WERI-Rb-1 (cell line): ENCODE results near the gene TEX2.
"Not testable (repeated sequence)": the region's sequence is repeated elsewhere in the genome, so short reads cannot be mapped to it uniquely, and the experiment has no call there.

Source experiments
- DNase-seq: peaks from one replicate; pipeline ENCODE4 v3.0.0-alpha.2; 2020
- H3K27ac ChIP-seq: fragments of 250-450 bp; sonication (Bioruptor Pico); 2 replicates; pipeline ENCODE4 v1.5.1; 2020; ENCODE audit warnings: mild to moderate bottlenecking, moderate library complexity
- H3K27me3 ChIP-seq: fragments of 250-450 bp; sonication (Bioruptor Pico); 2 replicates; pipeline ENCODE4 v1.5.1; 2021; ENCODE audit warnings: mild to moderate bottlenecking, low read depth, moderate library complexity; ENCODE audit not compliant: insufficient read depth, severe bottlenecking
- H3K36me3 ChIP-seq: fragments of 250-450 bp; sonication (Bioruptor Pico); 2 replicates; pipeline ENCODE4 v1.5.1; 2020; ENCODE audit warnings: mild to moderate bottlenecking, moderate library complexity
- H3K4me3 ChIP-seq: 2 replicates; pipeline ENCODE4 v1.5.1; 2011; ENCODE audit warnings: low read depth, mild to moderate bottlenecking, control low read depth, low read length
- H3K9me3 ChIP-seq: fragments of 250-450 bp; sonication (Bioruptor Pico); 2 replicates; pipeline ENCODE4 v1.5.1; 2021; ENCODE audit warnings: mild to moderate bottlenecking, moderate library complexity; ENCODE audit not compliant: severe bottlenecking
- TF ChIP-seq, protein P1 (sequence below): IDR thresholded peaks from 2 replicates; pipeline ENCODE4 v1.5.1; 2011; ENCODE audit warnings: low read depth, mild to moderate bottlenecking, control low read depth, inconsistent platforms, low read length

The TEX2 gene

DNA sequence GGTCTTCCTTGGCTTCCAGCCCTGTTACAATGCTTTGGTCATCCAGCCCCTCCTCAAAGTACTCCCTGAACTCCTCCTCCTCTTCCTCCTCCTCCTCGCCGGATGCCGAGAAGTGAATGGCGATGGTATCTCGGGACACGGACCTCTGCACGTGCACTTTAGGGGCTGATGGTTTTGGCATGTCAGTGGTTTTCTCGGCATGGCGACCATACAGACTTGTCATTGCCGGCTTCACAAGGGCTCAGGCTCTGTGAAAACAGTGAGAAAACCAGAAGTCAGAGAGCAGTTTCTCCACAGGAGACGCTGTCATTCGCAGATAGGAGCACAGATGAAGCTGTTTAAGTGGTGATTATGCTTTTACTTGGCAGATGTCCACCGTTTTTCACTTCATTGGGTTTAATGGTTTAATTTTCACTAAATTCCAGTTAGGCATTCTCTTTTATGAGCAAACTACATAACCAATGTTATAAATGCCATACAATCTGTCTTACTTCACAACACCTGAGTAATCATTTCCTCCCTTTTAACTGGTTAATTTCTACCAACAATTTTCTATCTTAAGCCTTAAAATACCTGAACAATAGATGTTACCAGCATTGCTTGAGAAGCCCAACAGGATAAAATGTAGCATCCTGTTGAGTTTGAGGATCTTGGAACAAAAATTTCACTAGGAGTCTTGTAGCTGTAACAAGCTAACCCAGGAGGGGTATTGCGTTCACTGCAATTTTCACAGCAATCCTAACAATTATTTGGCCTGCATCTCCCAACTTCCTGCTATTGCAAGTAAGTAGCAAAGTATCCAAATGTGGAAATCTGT is 48.9 kb downstream of the TEX2 start:
- DNase-seq: no peak

DNA sequence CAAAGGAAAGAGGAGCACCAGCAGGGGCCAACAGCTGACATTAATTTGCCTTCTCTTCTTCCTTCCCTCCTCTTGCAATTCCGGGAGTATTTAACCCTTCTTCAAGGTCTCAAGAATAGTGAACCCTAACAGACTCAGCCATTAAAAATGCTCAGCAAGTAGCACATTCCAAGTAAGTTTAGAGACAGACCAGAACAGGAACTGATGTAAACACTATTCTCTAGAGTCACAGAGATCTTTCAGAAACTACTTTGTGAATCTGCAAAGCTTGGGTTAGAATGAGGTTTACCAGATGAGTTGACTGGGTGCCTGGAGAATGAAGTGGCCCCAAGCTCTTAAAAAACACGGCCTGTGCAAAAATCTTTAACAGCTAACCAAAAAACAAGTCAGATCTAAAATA is 50.9 kb downstream of the TEX2 start:
- H3K36me3 ChIP-seq: peaks cover 55% of the 10 kb centered on the region
- TF ChIP-seq, protein P1, sequence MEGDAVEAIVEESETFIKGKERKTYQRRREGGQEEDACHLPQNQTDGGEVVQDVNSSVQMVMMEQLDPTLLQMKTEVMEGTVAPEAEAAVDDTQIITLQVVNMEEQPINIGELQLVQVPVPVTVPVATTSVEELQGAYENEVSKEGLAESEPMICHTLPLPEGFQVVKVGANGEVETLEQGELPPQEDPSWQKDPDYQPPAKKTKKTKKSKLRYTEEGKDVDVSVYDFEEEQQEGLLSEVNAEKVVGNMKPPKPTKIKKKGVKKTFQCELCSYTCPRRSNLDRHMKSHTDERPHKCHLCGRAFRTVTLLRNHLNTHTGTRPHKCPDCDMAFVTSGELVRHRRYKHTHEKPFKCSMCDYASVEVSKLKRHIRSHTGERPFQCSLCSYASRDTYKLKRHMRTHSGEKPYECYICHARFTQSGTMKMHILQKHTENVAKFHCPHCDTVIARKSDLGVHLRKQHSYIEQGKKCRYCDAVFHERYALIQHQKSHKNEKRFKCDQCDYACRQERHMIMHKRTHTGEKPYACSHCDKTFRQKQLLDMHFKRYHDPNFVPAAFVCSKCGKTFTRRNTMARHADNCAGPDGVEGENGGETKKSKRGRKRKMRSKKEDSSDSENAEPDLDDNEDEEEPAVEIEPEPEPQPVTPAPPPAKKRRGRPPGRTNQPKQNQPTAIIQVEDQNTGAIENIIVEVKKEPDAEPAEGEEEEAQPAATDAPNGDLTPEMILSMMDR: no peak
- DNase-seq: no peak
- no peak overlapping the region for H3K4me3 ChIP-seq
- H3K9me3 ChIP-seq: no peaks in the 10 kb centered on the region
- no peaks in the 10 kb centered on the region for H3K27me3 ChIP-seq
- no peak overlapping the region for H3K27ac ChIP-seq

More for the DNA sequence above, 48.9 kb downstream of the TEX2 start:
- H3K27ac ChIP-seq: no peak overlapping the region; the same call in 1 of the 2 replicates
- no peak overlapping the region for H3K4me3 ChIP-seq
- TF ChIP-seq, protein P1: 0 out of 2 replicates have a peak, but pooled peaks have one; percentile 7
- peaks cover 4% of the 10 kb centered on the region for H3K9me3 ChIP-seq
- no peaks in the 10 kb centered on the region for H3K27me3 ChIP-seq
- peaks cover 40% of the 10 kb centered on the region for H3K36me3 ChIP-seq

DNA sequence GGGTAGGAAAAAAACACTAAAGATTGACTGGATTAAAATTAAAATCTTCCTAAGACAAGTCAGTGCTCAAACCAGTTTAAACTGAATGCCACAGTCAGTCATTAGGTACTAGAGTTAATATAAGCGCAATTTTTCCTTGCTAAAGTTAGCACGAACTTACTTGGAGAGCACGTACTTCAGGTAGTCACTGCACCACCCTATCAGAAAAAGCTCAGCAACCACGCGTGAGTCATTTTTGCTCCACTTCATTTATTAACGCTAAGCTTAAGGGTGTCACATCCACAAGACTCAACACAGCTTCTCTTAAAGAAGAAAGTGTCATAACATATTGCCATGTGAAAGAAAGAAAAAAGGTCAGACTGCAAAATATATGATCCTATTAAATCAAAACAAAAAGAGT is 53.1 kb downstream of the TEX2 start:
- H3K27me3 ChIP-seq: no peaks in the 10 kb centered on the region
- H3K36me3 ChIP-seq: peaks cover 60% of the 10 kb centered on the region
- H3K4me3 ChIP-seq: no peak overlapping the region
- H3K27ac ChIP-seq: peak overlapping the region; percentile 40
- DNase-seq: no peak
- TF ChIP-seq, protein P1: no peak
- H3K9me3 ChIP-seq: no peaks in the 10 kb centered on the region

DNA sequence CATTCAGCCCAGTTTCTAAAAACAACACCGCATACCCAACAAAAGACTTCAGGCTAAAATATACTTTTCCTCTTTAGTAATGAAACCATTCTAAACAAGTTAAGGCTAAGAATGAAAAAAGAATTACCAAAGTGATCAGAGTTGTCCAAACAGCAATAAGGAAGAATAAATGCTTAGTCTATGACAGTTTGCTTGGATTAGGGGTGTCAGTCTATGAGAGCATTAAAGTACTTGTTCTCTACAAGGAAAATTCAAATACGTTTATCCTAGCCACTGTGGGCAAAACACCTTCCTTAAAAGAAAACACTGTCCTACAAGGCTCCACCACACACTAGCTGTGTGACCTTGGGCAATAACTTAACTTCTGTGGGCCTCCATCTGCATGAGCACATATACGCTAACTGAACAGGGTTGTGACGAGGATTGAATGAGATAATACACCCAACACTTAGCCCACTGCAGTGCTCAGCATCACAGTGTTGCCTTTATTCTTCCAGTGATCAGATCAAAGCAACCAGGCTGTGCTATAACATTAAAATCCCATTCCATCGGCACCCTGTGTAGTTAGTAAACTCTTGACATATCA is 53.6 kb downstream of the TEX2 start:
- H3K4me3 ChIP-seq: no peak overlapping the region
- peaks cover 60% of the 10 kb centered on the region for H3K36me3 ChIP-seq
- no peaks in the 10 kb centered on the region for H3K27me3 ChIP-seq
- peak overlapping the region; percentile 40 for H3K27ac ChIP-seq
- no peaks in the 10 kb centered on the region for H3K9me3 ChIP-seq
- TF ChIP-seq, protein P1: no peak
- no peak for DNase-seq

DNA sequence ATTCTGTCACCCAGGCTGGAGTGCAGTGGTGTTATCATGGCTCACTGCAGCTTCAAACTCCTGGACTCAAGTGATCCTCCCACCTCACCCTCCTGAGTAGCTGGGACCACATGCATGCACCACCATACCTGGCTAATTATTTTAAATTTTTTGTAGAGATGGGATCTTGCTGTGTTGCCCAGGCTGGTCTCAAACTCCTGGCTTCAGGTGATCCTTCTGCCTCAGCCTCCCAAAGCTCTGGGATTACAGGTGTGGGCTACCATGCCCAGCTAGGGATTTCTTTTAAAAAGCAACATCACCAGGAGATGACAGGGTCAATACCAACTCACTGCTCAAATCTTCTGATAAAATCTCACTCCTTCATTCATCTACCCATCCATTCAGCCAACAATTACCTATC is 54.4 kb downstream of the TEX2 start:
- not testable (repeated sequence) for H3K4me3 ChIP-seq, H3K27me3 ChIP-seq, H3K9me3 ChIP-seq, H3K27ac ChIP-seq, DNase-seq
- peaks cover 55% of the 10 kb centered on the region for H3K36me3 ChIP-seq

DNA sequence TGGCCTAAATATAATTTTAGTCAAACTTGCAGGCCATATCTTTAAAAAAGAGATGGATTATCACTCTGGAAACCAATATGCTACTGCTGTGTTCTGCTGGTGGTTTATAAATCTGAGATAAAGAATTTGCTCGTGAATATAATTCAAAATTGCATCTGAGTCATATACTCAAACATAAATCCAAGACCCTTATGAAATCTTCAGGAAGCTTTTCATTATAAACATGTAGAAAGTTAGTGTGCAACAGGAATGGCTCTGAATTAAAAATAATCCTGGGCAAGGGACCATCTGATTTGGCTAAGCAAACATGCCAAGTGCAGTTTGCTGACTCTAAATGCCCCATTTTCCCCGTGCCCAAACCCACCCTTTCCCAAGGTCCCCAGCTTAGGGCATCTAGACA is 57.3 kb downstream of the TEX2 start:
- Histone ChIP-seq H3K9me3 (no peaks in the 10 kb centered on the region), H3K27ac (no peak overlapping the region), H3K4me3 (no peak overlapping the region), H3K36me3 (peaks cover 26% of the 10 kb centered on the region), H3K27me3 (no peaks in the 10 kb centered on the region)
- DNase-seq: no peak
- TF ChIP-seq, protein P1: no peak
